SK-N-SH (cell line): Measurements from ENCODE around the gene ANO6. TPM values are rescaled to one million over a fixed set of nuclear protein-coding genes. Genes with fewer than 3 reads are reported as not detected.

Experiments
- CTCF ChIA-PET: fragments of 300-600, 350-600 bp; formaldehyde crosslinking; extraction: SDS; loops from one replicate; lab custom pipeline; 2021; lab: Yijun Ruan, JAX
- POLR2A ChIA-PET: fragments of 350-600 bp; sonication (Branson Sonifier 250); formaldehyde crosslinking; extraction: SDS; loops from one replicate; lab custom pipeline; 2020; ENCODE audit warnings: antibody characterized with exemption, inconsistent platforms; lab: Yijun Ruan, JAX
- DNase-seq: peaks from one replicate; pipeline ENCODE4 v3.0.0; 2012
- H2AFZ ChIP-seq: fragments of 200-600 bp; sonication (generic); 2 replicates; pipeline ENCODE4 v1.8.1; 2016; ENCODE audit warnings: antibody characterized with exemption, mild to moderate bottlenecking, low read depth
- H3F3A ChIP-seq: fragments of 200-600 bp; sonication (generic); replicated peaks from 2 replicates; pipeline ENCODE3; 2016; ENCODE audit warnings: antibody characterized with exemption, mild to moderate bottlenecking; ENCODE audit not compliant: insufficient read depth
- H3K27ac ChIP-seq, 2 experiments: fragments of 200-500 bp in 1 of 2; fragments of 200-600 bp in 1 of 2; sonication (Bioruptor generic) in 1 of 2; sonication (generic), shearing (Covaris generic) in 1 of 2; 2 replicates each; pipeline versions ENCODE4 v1.5.1 to v1.6.1; 2014 to 2016; ENCODE audit warnings: low read depth in 2 of 2, inconsistent platforms in 1 of 2, low read length in 1 of 2, mild to moderate bottlenecking in 1 of 2, mixed read lengths in 1 of 2
- H3K27me3 ChIP-seq: fragments of 200-600 bp; sonication (generic), shearing (Covaris generic); 2 replicates; pipeline ENCODE4 v1.6.1; 2016; ENCODE audit warnings: mixed run types; ENCODE audit not compliant: insufficient read depth
- H3K36me3 ChIP-seq, 2 experiments: fragments of 200-500 bp in 1 of 2; fragments of 200-600 bp in 1 of 2; sonication (Bioruptor generic) in 1 of 2; sonication (generic) in 1 of 2; replicated peaks in 1 of 2; 2 replicates each; pipeline versions ENCODE3 to v1.5.1; 2014 to 2016; ENCODE audit warnings: low read length in 1 of 2, mild to moderate bottlenecking in 1 of 2; ENCODE audit not compliant: insufficient read depth in 2 of 2, control insufficient read depth in 1 of 2
- H3K4me1 ChIP-seq, 2 experiments: fragments of 200-500 bp in 1 of 2; fragments of 200-600 bp in 1 of 2; sonication (Bioruptor generic) in 1 of 2; sonication (generic), shearing (Covaris generic) in 1 of 2; 2 replicates each; pipeline versions ENCODE4 v1.5.1 to v1.6.1; 2014 to 2016; ENCODE audit warnings: low read depth in 1 of 2, low read length in 1 of 2, mixed run types in 1 of 2; ENCODE audit not compliant: insufficient read depth in 2 of 2, control insufficient read depth in 1 of 2
- H3K4me2 ChIP-seq: fragments of 200-600 bp; sonication (generic), shearing (Covaris generic); 2 replicates; pipeline ENCODE4 v1.6.1; 2017; ENCODE audit warnings: mixed run types
- H3K4me3 ChIP-seq, 2 experiments: fragments of 200-500 bp in 1 of 2; fragments of 200-600 bp in 1 of 2; sonication (Bioruptor generic) in 1 of 2; sonication (generic), shearing (Covaris generic) in 1 of 2; 2 replicates each; pipeline versions ENCODE4 v1.5.1 to v1.8.1; 2014 to 2016; ENCODE audit warnings: low read depth in 2 of 2, inconsistent platforms in 1 of 2, low read length in 1 of 2, mild to moderate bottlenecking in 1 of 2, mixed read lengths in 1 of 2, moderate library complexity in 1 of 2
- H3K79me2 ChIP-seq: fragments of 200-600 bp; sonication (generic); 2 replicates; pipeline ENCODE4 v1.8.1; 2017; ENCODE audit warnings: mild to moderate bottlenecking; ENCODE audit not compliant: insufficient read depth
- H3K9ac ChIP-seq: fragments of 200-600 bp; sonication (generic); 2 replicates; pipeline ENCODE4 v1.6.1; 2017; ENCODE audit warnings: mixed run types
- H3K9me2 ChIP-seq: fragments of 200-600 bp; sonication (generic); 2 replicates; pipeline ENCODE4 v1.6.1; 2017; ENCODE audit warnings: mixed run types
- H3K9me3 ChIP-seq: fragments of 200-600 bp; sonication (generic); 2 replicates; pipeline ENCODE4 v1.6.1; 2017; ENCODE audit warnings: mixed run types, mild to moderate bottlenecking, moderate library complexity
- H4K20me1 ChIP-seq: fragments of 200-600 bp; sonication (generic); 2 replicates; pipeline ENCODE4 v1.6.1; 2017; ENCODE audit warnings: mild to moderate bottlenecking, mixed run types; ENCODE audit not compliant: insufficient read depth
- CHD2 ChIP-seq: fragments of 150-350 bp; IDR thresholded peaks from 2 replicates; pipeline ENCODE4 v1.6.1; 2018; ENCODE audit warnings: low read length; ENCODE audit not compliant: partially characterized antibody
- EP300 ChIP-seq, 2 experiments: IDR thresholded peaks; 2 replicates each; pipeline versions ENCODE4 v1.4.0 to v1.6.1; 2012; ENCODE audit warnings: borderline replicate concordance in 1 of 2, low read depth in 1 of 2, low read length in 1 of 2
- EZH2phosphoT487 ChIP-seq: fragments of 200-600 bp; sonication (generic); IDR thresholded peaks from 2 replicates; pipeline ENCODE4 v1.6.1; 2017; ENCODE audit warnings: low read depth, mixed run types, mild to moderate bottlenecking, antibody characterized with exemption, moderate library complexity, borderline replicate concordance
- GABPA ChIP-seq: IDR thresholded peaks from 2 replicates; pipeline ENCODE4 v1.4.0; 2012; ENCODE audit warnings: low read depth, mild to moderate bottlenecking
- JUND ChIP-seq: IDR thresholded peaks from 2 replicates; pipeline ENCODE4 v1.4.0; 2012
- NFIC ChIP-seq: IDR thresholded peaks from 2 replicates; pipeline ENCODE4 v1.4.0; 2012; ENCODE audit warnings: borderline replicate concordance
- NRF1 ChIP-seq: IDR thresholded peaks from 2 replicates; pipeline ENCODE4 v1.6.1; 2012; ENCODE audit warnings: low read depth, mild to moderate bottlenecking, low read length
- PBX3 ChIP-seq: IDR thresholded peaks from 2 replicates; pipeline ENCODE4; 2012
- POLR2AphosphoS5 ChIP-seq: IDR thresholded peaks from 2 replicates; pipeline ENCODE4 v1.6.1; 2012; ENCODE audit warnings: low read depth, low read length
- RCOR1 ChIP-seq: fragments of 150-350 bp; IDR thresholded peaks from 2 replicates; pipeline ENCODE4 v1.6.1; 2017; ENCODE audit warnings: antibody characterized with exemption, low read length
- RXRA ChIP-seq: IDR thresholded peaks from 2 replicates; pipeline ENCODE4 v1.4.0; 2012; ENCODE audit warnings: low read depth, mild to moderate bottlenecking, borderline replicate concordance
- SMC3 ChIP-seq: IDR thresholded peaks from 2 replicates; pipeline ENCODE4 v1.6.1; 2012; ENCODE audit warnings: low read depth, low read length, improper control_type of control experiment
- TAF1 ChIP-seq: IDR thresholded peaks from 2 replicates; pipeline ENCODE4 v1.6.1; 2012; ENCODE audit warnings: low read depth, mild to moderate bottlenecking, low read length, moderate library complexity, borderline replicate concordance
- TCF12 ChIP-seq: IDR thresholded peaks from 2 replicates; pipeline ENCODE4 v1.4.0; 2012
- WGBS: methylation state at CpG from one replicate; pipeline ENCODE4 v1.1.6; 2017; ENCODE audit warnings: low lambda C conversion rate; 5-methylcytosine and 5-hydroxymethylcytosine counted together
- polyA plus RNA-seq, 3 experiments: library from polyadenylated mRNA; depleted of rRNA; stranded (reverse); fragments of >200 nt; gene quantifications; 2 replicates each; pipeline ENCODE4 v1.2.3, GENCODE V29; 2012
- TF ChIP-seq, protein P1 (sequence below): fragments of 150-350 bp; IDR thresholded peaks from 2 replicates; pipeline ENCODE4 v1.6.1; 2017; ENCODE audit warnings: antibody characterized with exemption, low read length, low read depth, borderline replicate concordance

The ANO6 gene
- polyA plus RNA-seq, 1 of the 3 experiments (the other 2 are of a cell fraction) = 20.1 TPM

DNA sequence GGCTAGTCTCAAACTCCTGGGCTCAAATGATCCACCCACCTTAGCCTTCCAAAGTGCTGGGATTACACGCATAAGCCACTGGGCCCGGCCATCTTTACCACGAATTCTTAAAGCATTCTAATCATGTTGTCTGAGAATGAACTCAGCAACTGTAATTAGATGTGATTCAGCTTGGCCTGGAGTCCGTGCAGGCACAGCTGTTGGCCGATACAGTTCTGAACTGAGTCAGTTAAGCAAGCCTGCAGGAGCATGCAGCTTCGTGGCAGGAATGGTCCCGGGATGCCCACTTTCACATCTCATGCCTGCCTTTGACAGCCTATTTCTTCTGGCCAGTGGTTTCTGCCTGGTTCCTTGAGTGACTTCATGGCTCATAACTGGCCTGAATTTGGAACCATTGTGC, 194.1 kb downstream of the ANO6 start:
- H4K20me1 ChIP-seq = no peaks in the 10 kb centered on the region
- H3K27ac ChIP-seq = no peak overlapping the region
- TF ChIP-seq, protein P1, sequence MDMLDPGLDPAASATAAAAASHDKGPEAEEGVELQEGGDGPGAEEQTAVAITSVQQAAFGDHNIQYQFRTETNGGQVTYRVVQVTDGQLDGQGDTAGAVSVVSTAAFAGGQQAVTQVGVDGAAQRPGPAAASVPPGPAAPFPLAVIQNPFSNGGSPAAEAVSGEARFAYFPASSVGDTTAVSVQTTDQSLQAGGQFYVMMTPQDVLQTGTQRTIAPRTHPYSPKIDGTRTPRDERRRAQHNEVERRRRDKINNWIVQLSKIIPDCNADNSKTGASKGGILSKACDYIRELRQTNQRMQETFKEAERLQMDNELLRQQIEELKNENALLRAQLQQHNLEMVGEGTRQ = no peak
- no peak for TF ChIP-seq TCF12
- TF ChIP-seq EP300 (IDR thresholded peaks at IDR 0.05; ENCODE audit: borderline replicate concordance in 1 of 2, low read depth in 1 of 2, low read length in 1 of 2) = no peak
- peaks cover 0 to 20% of the 10 kb centered on the region in 2 experiments; a peak in 2 of 4 replicates for H3K4me1 ChIP-seq
- H3K4me3 ChIP-seq = no peak overlapping the region
- WGBS = 82% methylated on average over 7 of the region's 7 CpGs
- no peaks in the 10 kb centered on the region; the same call in 1 of the 2 replicates for H3K79me2 ChIP-seq
- peaks cover 12% of the 10 kb centered on the region for H3F3A ChIP-seq
- CTCF ChIA-PET = interaction anchor here (1.0 to 1.8 kb wide), 5 partner anchors 9 to 239 kb away, joined by 3 to 8 read pairs (median 3); no protein-coding TSS in a partner anchor
- peaks cover 70 to 82% of the 10 kb centered on the region in 2 experiments for H3K36me3 ChIP-seq
- no peaks in the 10 kb centered on the region for H3K27me3 ChIP-seq
- no peak overlapping the region for H2AFZ ChIP-seq
- no peaks in the 10 kb centered on the region for H3K9me3 ChIP-seq
- DNase-seq = no peak
- H3K9me2 ChIP-seq = no peaks in the 10 kb centered on the region
- H3K9ac ChIP-seq = no peak overlapping the region
- no peak overlapping the region for H3K4me2 ChIP-seq
- POLR2A ChIA-PET = no interaction called here

DNA sequence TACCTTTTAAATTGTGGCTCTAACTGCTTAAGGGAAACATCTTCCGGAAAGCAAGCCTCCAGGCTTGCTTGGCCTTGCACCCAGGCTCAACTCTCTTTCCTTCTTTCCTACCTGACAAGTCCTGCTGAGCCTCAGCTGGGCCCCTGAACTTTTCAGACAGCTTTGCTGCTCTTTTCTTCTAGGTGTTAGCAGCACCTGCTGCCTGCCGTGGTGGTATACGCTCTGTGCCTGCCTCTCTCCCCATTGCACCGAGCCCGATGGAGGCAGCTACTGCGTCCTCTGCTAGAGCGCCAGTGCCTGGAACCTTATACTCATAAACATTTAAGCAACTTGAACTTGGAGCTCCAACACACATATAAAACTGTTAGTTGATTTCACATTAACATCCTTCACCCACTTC, 195.7 kb downstream of the ANO6 start:
- Histone ChIP-seq H3K9me3 (no peaks in the 10 kb centered on the region), H4K20me1 (no peaks in the 10 kb centered on the region), H3K27ac (no peak overlapping the region), H3K36me3 (peaks cover 75 to 77% of the 10 kb centered on the region in 2 experiments), H3K27me3 (no peaks in the 10 kb centered on the region), H3K4me2 (no peak overlapping the region), H3K9me2 (no peaks in the 10 kb centered on the region), H3K4me1 (peaks cover 5 to 20% of the 10 kb centered on the region in 2 experiments; a peak in 2 of 4 replicates), H2AFZ (no peak overlapping the region), H3F3A (peaks cover 20% of the 10 kb centered on the region), H3K9ac (no peak overlapping the region), H3K4me3 (no peak overlapping the region), H3K79me2 (no peaks in the 10 kb centered on the region; the same call in 1 of the 2 replicates)
- 97% methylated on average over 7 of the region's 7 CpGs for WGBS
- DNase-seq = no peak
- CTCF ChIA-PET = no interaction called here
- POLR2A ChIA-PET = no interaction called here
- TF ChIP-seq NFIC (no peak), RCOR1 (no peak), TAF1 (no peak), GABPA (no peak), NRF1 (no peak), PBX3 (no peak), POLR2AphosphoS5 (no peak), TCF12 (no peak), JUND (no peak), EZH2phosphoT487 (no peak), RXRA (no peak), CHD2 (no peak), EP300 (IDR thresholded peaks at IDR 0.05; ENCODE audit: borderline replicate concordance in 1 of 2, low read depth in 1 of 2, low read length in 1 of 2) (no peak), SMC3 (no peak)
- TF ChIP-seq, all 33 proteins: peak for 0
